NK-92 (cell line): Measurements from ENCODE around the gene RIMKLB.

Experiments used
- DNase-seq: peaks from one replicate; lab custom pipeline; 2025; ENCODE audit not compliant: unreplicated experiment; lab: John Stamatoyannopoulos, UW

RIMKLB gene

GRCh38 chr12:8697476-8698131 lies at the start of gene RIMKLB:
RIMKLB (plus strand) TSS chr12:8697991; CDS start chr12:8713867, 15,876 bp downstream.
- no peak for DNase-seq

GRCh38 chr12:8648576-8649205 lies 49.1 kb upstream of the RIMKLB start:
- DNase-seq: no peak

GRCh38 chr12:8655421-8655820 lies 42.4 kb upstream of the RIMKLB start:
- no peak for DNase-seq

- DNase-seq: no peak
Measured at GRCh38 chr12:8658346-8658745, 39.4 kb upstream of the RIMKLB start.

GRCh38 chr12:8661016-8661415 lies 36.8 kb upstream of the RIMKLB start:
- no peak for DNase-seq

GRCh38 chr12:8661751-8662150 lies 36.0 kb upstream of the RIMKLB start:
- DNase-seq: no peak

- no peak for DNase-seq
Measured at GRCh38 chr12:8662593-8662992, 35.2 kb upstream of the RIMKLB start, which contains the start of gene MFAP5. MFAP5 (minus strand) TSS chr12:8662826; CDS start chr12:8662104, 722 bp downstream.

- no peak for DNase-seq
Measured at GRCh38 chr12:8664228-8664913, 33.4 kb upstream of the RIMKLB start.

- no peak for DNase-seq
Measured at GRCh38 chr12:8665759-8666158, 32.0 kb upstream of the RIMKLB start.

- no peak for DNase-seq
Measured at GRCh38 chr12:8667270-8667669, 30.5 kb upstream of the RIMKLB start.

GRCh38 chr12:8668441-8668840 lies 29.4 kb upstream of the RIMKLB start:
- no peak for DNase-seq

GRCh38 chr12:8672381-8672780 lies 25.4 kb upstream of the RIMKLB start:
- DNase-seq: no peak

- no peak for DNase-seq
Measured at GRCh38 chr12:8675591-8676036, 22.2 kb upstream of the RIMKLB start.

GRCh38 chr12:8676651-8677050 lies 21.1 kb upstream of the RIMKLB start:
- no peak for DNase-seq

- no peak for DNase-seq
Measured at GRCh38 chr12:8677362-8677761, 20.4 kb upstream of the RIMKLB start.

GRCh38 chr12:8678661-8679111 lies 19.1 kb upstream of the RIMKLB start:
- no peak for DNase-seq

GRCh38 chr12:8680533-8680932 lies 17.3 kb upstream of the RIMKLB start:
- no peak for DNase-seq

GRCh38 chr12:8681129-8681884 lies 16.5 kb upstream of the RIMKLB start:
- DNase-seq: no peak

GRCh38 chr12:8685051-8685450 lies 12.7 kb upstream of the RIMKLB start:
- no peak for DNase-seq

GRCh38 chr12:8687846-8688601 lies 9.8 kb upstream of the RIMKLB start:
- DNase-seq: no peak

- no peak for DNase-seq
Measured at GRCh38 chr12:8689681-8690080, 8.1 kb upstream of the RIMKLB start.
